Activated B cell treated with CpG ODN at 0.5 μM for 24 hours (primary cell): ENCODE data around the gene OR10A3. TPM values are rescaled to one million over a fixed set of nuclear protein-coding genes. Genes with fewer than 3 reads are reported as not detected.

Experiments
- ATAC-seq: fragments of 200-7000 bp; cut with Tn5 transposase; one replicate; pipeline ENCODE4 v1.10.0; 2021; ENCODE audit warnings: low read depth, mild to moderate bottlenecking, moderate library complexity
- CTCF ChIA-PET: fragments of 350-600 bp; sonication (Branson Sonifier 250); formaldehyde crosslinking; loops from one replicate; lab custom pipeline; 2021; ENCODE audit warnings: antibody characterized with exemption; lab: Charles Lee
- POLR2A ChIA-PET: fragments of 350-600 bp; sonication (Branson Sonifier 250); formaldehyde crosslinking; loops from one replicate; lab custom pipeline; 2021; ENCODE audit warnings: antibody characterized with exemption; lab: Charles Lee
- DNase-seq: peaks from one replicate; pipeline ENCODE4 v3.0.0; 2022
- H3K27ac Mint-ChIP-seq: one replicate; pipeline ENCODE4 v1.8.0; 2020; ENCODE audit warnings: mixed read lengths
- H3K27me3 Mint-ChIP-seq: one replicate; pipeline ENCODE4 v1.8.0; 2021; ENCODE audit warnings: mixed read lengths
- H3K36me3 Mint-ChIP-seq: one replicate; pipeline ENCODE4 v1.8.0; 2021; ENCODE audit warnings: low read depth, mixed read lengths
- H3K4me1 Mint-ChIP-seq: one replicate; pipeline ENCODE4 v1.8.0; 2021; ENCODE audit warnings: mixed read lengths
- H3K4me3 Mint-ChIP-seq: one replicate; pipeline ENCODE4 v1.8.0; 2020; ENCODE audit warnings: mild to moderate bottlenecking, mixed read lengths
- H3K9me3 Mint-ChIP-seq: one replicate; pipeline ENCODE4 v1.8.0; 2020; ENCODE audit warnings: mixed read lengths
- intact Hi-C: fragments of 100-400 bp; cut with micrococcal nuclease; formaldehyde crosslinking; loops from one replicate; pipeline ENCODE4 v1.15.1; 2024
- total RNA-seq: library from RNA; stranded (reverse); gene quantifications from 2 replicates; pipeline ENCODE4 v1.2.3, GENCODE V29; 2022
- TF ChIP-seq, protein P1 (sequence below): fragments of 200-600 bp; IDR thresholded peaks from one replicate; pipeline ENCODE4 v1.8.0; 2022; ENCODE audit warnings: antibody characterized with exemption, mild to moderate bottlenecking

Gene OR10A3
- total RNA-seq, 1 donor from 2014 or later = not detected

DNA sequence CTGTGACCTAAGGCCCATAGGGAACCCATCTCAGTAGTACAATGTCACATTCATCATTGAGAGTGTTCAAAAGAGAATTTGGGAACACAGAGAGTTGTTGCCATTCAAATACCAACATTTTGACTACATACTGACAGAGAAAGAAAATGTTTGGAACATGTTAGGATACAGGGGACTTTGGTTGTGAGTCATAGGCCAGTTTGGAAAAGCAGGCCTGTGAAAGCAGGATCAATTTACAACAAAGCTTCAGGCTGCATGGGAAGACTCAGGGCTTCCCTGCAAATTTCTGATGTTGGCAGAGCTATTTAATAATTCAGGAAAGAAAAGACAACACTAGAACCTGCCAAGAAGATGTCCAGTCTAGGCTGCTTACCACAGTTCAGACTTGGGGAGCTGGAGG lies 23.4 kb upstream of the OR10A3 start:
- Mint-ChIP-seq H3K27me3 (peaks cover 21% of the 10 kb centered on the region), H3K4me1 (no peaks in the 10 kb centered on the region), H3K27ac (no peak overlapping the region), H3K4me3 (no peak overlapping the region), H3K9me3 (no peaks in the 10 kb centered on the region), H3K36me3 (no peaks in the 10 kb centered on the region)
- POLR2A ChIA-PET = no interaction called here
- CTCF ChIA-PET = no interaction called here
- no peak for DNase-seq
- TF ChIP-seq, protein P1, sequence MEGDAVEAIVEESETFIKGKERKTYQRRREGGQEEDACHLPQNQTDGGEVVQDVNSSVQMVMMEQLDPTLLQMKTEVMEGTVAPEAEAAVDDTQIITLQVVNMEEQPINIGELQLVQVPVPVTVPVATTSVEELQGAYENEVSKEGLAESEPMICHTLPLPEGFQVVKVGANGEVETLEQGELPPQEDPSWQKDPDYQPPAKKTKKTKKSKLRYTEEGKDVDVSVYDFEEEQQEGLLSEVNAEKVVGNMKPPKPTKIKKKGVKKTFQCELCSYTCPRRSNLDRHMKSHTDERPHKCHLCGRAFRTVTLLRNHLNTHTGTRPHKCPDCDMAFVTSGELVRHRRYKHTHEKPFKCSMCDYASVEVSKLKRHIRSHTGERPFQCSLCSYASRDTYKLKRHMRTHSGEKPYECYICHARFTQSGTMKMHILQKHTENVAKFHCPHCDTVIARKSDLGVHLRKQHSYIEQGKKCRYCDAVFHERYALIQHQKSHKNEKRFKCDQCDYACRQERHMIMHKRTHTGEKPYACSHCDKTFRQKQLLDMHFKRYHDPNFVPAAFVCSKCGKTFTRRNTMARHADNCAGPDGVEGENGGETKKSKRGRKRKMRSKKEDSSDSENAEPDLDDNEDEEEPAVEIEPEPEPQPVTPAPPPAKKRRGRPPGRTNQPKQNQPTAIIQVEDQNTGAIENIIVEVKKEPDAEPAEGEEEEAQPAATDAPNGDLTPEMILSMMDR = no peak
- no peak for ATAC-seq
- intact Hi-C loops = no loop called here

DNA sequence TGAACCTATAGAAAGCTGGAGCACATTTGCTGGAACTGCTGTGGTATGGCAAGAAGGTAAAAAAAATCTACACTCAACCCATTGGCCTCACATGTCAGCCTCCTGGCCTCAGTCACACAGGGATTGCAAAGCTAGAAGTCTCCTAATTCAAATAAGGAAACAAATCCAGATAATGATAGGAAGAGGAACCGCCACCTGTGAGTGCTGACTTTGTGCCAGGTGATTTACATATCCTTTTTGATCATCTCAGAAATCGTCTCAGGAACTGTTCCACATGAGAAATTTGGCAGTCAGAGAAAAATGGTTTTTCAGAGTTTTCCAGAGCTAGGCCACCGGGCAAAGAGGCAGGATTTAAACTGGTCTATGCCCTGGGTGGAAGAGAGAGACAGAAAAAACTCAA lies 22.8 kb upstream of the OR10A3 start:
- no peaks in the 10 kb centered on the region for H3K36me3 Mint-ChIP-seq
- no peaks in the 10 kb centered on the region for H3K9me3 Mint-ChIP-seq
- no peak for ATAC-seq
- no peak for DNase-seq
- TF ChIP-seq, protein P1 = no peak
- no peak overlapping the region for H3K27ac Mint-ChIP-seq
- ChIA-PET POLR2A (no interaction called here), CTCF (no interaction called here)
- no peaks in the 10 kb centered on the region for H3K4me1 Mint-ChIP-seq
- H3K4me3 Mint-ChIP-seq = no peak overlapping the region
- intact Hi-C loops = no loop called here
- H3K27me3 Mint-ChIP-seq = peaks cover 24% of the 10 kb centered on the region

DNA sequence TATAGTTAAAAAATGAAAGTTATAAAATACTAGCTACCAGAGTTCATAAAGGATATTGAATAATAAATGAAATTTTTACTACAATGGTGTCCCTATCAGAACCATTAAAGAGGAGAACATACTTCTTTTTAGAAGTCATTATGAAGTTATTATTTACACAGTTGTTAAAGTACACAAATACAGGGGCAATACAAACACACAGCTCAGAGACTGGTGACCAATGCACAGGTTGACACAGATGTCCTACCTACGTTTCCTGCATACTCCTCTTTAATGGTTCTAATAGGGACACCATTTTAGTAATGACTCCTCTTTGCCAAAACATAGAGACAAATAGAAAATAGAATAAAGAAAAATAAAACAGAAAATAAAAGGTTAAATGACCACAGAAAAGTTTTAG lies 13.7 kb upstream of the OR10A3 start:
- no peak for DNase-seq
- Mint-ChIP-seq H3K27me3 (peaks cover 12% of the 10 kb centered on the region), H3K4me1 (no peaks in the 10 kb centered on the region), H3K4me3 (no peak overlapping the region), H3K36me3 (no peaks in the 10 kb centered on the region), H3K9me3 (peaks cover 2% of the 10 kb centered on the region), H3K27ac (no peak overlapping the region)
- CTCF ChIA-PET = no interaction called here
- intact Hi-C loops = no loop called here
- ATAC-seq = no peak
- POLR2A ChIA-PET = no interaction called here
- TF ChIP-seq, protein P1 = no peak

DNA sequence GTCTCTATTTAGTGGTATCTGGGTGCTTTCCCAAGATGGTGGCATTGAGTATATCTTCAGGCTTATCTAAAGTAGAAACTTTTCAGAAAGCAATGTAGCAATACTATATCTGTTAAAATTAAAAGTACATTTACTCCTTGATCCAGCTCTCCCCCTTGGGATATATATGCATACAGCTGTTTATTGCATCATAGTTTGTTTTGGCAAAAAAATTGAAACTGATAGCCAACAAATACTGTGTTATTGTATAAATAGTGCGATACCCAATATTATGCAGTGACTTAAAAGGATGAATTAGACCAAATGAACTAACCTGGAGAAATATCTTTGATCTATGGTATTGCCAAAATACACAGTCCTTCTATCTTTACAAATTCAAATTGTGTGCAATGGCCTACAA lies 8.4 kb upstream of the OR10A3 start:
- no peak overlapping the region for H3K27ac Mint-ChIP-seq
- POLR2A ChIA-PET = no interaction called here

DNA sequence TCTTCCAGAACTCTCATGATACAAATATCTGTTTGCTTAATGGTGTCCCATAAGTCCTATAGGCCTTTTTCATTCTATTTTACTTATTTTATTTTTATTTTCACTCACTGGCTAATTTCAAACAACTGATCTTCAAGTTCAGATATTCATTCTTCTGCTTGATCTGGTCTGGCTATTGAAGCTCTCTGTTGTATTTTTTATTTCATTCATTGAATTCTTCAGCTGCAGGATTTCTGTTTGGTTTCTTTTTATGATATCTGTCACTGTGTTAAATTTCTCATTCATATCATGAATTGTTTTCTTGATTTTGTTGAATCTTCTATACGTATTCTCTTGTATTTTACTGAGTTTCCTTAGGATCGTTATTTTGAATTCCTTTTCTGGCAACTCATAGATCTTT lies 2.6 kb upstream of the OR10A3 start:
- DNase-seq (no peak), ATAC-seq (no peak)
- Mint-ChIP-seq H3K9me3 (peaks cover 25% of the 10 kb centered on the region), H3K27me3 (peaks cover 19% of the 10 kb centered on the region), H3K4me3 (no peak overlapping the region), H3K36me3 (peaks cover 2% of the 10 kb centered on the region), H3K4me1 (no peaks in the 10 kb centered on the region), H3K27ac (no peak overlapping the region)
- POLR2A ChIA-PET = no interaction called here
- intact Hi-C loops = no loop called here
- TF ChIP-seq, protein P1 = no peak
- CTCF ChIA-PET = no interaction called here

More for the DNA sequence above, 8.4 kb upstream of the OR10A3 start:
- no peaks in the 10 kb centered on the region for H3K4me1 Mint-ChIP-seq
- DNase-seq = no peak
- TF ChIP-seq, protein P1 = no peak
- H3K9me3 Mint-ChIP-seq = no peaks in the 10 kb centered on the region
- intact Hi-C loops = no loop called here
- H3K4me3 Mint-ChIP-seq = no peak overlapping the region
- H3K36me3 Mint-ChIP-seq = no peaks in the 10 kb centered on the region
- peaks cover 15% of the 10 kb centered on the region for H3K27me3 Mint-ChIP-seq
- no peak for ATAC-seq
- CTCF ChIA-PET = no interaction called here
